ENCODE data around the gene CRYBA2.

The CRYBA2 gene

DNA sequence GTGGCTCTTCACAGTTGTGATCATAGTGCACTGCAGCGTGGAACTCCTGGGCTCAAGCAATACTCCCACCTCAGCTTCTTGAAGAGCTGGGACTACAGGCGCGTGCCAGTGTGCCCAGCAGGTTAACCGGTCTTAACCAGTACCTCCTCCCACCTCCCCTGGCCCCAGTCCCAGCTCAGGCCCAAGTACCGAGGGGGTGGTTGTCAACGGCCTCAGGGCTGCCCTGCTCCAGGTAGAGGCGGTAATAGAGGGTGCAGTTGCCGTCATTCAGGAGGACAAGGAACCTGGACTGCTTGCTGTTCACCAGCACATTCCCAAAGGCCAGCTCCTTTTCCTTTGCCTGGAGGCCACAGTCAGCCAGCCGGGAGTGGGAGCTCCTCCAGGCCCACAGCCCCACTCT is 28.4 kb upstream of the CRYBA2 start:
- TF ChIP-seq, protein P1, sequence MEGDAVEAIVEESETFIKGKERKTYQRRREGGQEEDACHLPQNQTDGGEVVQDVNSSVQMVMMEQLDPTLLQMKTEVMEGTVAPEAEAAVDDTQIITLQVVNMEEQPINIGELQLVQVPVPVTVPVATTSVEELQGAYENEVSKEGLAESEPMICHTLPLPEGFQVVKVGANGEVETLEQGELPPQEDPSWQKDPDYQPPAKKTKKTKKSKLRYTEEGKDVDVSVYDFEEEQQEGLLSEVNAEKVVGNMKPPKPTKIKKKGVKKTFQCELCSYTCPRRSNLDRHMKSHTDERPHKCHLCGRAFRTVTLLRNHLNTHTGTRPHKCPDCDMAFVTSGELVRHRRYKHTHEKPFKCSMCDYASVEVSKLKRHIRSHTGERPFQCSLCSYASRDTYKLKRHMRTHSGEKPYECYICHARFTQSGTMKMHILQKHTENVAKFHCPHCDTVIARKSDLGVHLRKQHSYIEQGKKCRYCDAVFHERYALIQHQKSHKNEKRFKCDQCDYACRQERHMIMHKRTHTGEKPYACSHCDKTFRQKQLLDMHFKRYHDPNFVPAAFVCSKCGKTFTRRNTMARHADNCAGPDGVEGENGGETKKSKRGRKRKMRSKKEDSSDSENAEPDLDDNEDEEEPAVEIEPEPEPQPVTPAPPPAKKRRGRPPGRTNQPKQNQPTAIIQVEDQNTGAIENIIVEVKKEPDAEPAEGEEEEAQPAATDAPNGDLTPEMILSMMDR (IDR thresholded peaks at IDR 0.05): no peak

DNA sequence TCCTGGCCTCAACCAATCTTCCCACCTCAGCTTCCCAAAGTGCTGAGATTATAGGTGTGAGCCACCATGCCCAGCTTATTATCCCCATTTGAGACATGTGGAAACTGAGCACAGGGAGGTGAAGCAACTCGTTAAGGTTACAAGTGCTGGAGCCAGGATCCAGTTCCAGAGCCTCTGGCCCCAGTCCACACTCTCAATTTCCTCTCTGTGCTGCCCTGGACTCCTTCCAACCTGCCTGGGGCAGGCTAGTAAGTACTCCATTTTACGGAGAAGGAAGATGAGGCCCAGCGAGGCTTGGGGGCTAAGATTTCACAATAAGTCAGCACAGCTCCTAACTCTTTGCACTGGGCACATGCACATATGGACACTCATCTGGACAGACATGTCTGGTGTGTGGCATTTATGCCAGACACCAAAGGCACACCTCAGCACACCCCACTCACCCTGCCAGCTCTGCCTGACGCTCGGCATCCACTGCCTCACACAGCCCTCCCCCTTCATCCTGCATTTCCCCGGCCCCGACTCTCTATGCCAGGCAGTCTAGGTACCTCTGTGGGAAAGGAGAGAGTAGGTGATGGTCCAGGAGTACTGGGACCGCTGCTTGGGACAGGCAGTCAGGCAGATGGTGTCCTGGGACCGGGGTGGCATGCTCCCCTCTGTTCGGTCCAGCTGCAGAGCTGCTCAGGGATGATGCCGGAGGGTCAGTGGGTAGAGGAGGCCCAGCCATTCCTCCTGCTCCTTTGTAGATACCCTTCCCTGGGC is 27.6 kb upstream of the CRYBA2 start:
- TF ChIP-seq, protein P1 (IDR thresholded peaks at IDR 0.05): no peak

DNA sequence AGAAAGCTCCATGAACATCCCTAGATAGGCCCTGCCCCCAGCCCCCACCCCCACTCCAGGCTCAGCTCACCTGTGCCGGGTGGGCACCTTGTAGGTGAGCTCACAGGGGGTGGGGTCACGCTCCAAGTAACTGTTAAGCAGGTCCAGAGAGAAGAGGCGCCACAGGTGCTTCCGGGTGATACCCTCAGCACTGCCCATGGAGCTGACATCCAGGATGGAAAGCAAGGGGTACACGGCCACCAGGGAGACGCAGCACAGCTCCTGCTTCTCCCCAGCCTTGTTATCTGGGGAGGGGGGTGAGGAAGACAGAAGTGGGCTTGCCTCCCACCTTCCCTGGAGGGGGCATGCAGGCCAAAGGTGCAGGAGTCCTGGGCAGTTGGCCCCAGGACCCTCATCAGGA is 26.2 kb upstream of the CRYBA2 start:
- TF ChIP-seq, protein P1 (IDR thresholded peaks at IDR 0.05): no peak

DNA sequence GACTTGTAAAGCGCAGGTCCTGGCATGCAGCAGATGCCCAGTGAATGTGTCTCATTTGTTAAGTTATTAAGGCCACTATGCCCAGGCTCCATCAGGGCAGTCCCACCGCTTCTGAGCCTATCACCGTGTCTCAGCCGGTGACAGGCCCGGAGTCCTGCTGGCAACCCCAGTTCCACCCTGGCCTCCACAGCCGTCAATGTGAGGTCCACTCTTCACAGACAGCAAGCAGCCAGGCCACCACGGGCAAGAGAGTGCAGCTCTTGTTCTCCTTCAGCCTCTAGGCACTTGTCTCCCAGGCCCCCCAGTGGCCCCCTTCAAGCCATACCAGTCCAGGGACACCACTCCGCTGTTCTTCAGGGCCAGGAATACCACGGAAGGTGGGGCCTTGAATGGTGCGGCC is 25.5 kb upstream of the CRYBA2 start:
- TF ChIP-seq, protein P1 (IDR thresholded peaks at IDR 0.05): no peak

DNA sequence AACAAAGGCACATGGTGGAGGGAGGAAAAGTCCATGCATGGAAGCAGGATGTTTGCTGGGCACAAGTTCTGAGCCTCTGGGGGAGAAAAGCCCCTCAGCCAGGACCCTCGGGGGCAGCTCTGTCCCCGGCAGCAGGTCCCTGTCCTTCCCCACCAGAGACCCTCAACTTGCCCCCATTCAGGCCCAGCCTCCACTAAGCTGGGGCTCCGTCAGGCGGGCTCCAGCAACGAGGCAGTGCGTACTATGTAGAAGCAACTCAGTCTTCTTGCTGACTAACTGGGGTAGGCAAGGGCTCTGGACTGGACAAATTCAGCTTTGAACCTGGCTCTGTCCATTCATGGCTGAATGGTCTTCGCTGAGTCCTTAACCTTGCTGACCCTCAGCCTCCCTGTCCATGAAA is 25.1 kb upstream of the CRYBA2 start:
- TF ChIP-seq, protein P1 (IDR thresholded peaks at IDR 0.05): no peak

DNA sequence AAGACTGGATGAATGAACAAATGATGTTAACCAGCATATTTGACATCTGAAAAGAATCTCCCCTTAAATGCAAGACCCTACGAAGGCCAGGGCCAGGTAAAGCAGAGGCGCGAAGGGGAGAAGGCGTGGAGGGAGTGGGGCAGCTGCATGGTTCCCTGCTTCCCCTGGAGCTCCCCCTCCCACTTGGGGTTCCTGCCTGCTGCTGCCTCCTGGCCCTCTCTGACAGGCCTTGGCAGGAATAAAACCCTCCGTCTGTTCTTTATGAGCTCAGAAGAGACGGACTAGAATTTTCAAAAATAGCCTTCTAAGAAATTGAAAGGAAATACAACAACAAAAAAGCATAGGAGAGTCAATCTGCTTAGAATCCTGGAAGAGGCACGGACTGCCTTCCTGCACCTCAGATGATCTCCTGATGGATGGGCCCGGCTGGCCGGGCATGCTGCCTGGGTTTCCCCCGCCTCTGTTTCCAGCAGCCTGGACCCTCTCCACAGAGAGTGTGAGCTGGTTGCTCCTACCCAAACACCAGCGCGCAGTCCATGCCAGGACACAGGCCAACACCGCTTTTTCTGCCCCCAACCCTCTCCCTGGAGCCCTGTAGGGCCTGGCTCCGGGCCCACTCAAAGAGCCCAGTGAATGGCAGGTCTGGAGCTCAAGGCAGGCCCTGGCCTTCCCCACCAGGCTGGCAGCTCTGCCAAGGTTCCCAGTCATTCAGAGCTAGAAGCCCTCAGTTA is 24.1 kb upstream of the CRYBA2 start:
- TF ChIP-seq, protein P1 (IDR thresholded peaks at IDR 0.05): no peak

DNA sequence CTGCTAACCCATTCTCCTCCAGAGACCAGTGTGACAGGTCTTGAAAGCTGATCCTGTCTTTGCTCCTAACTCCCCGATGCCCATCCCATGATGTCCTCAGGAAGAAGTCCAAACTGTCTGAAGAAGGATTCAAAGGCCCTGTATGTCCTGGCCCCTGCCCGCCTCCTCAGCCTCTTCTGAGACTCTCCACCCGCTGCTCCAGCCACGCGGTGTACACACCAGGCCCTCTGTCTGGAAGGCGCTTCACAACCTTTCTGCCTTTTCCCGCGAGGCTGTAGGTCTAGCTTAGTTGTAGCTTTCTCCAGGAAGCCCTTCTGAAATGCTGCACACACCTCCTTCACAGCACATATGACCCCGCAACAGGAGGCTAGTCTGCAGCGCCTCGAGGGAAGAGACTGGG is 23.5 kb upstream of the CRYBA2 start:
- TF ChIP-seq, protein P1 (IDR thresholded peaks at IDR 0.05): no peak

All from LNCAP (cell line).